WTC11 (cell line): Measurements from ENCODE around the gene SPI1. TPM values are rescaled to one million over a fixed set of nuclear protein-coding genes. Genes with fewer than 3 reads are reported as not detected.
"Not testable (repeated sequence)": the region's sequence is repeated elsewhere in the genome, so short reads cannot be mapped to it uniquely, and the experiment has no call there.

Experiments used
- ATAC-seq: fragments of 200-7000 bp; cut with Tn5 transposase; 2 replicates; pipeline ENCODE4 v1.10.0; 2021; ENCODE audit warnings: mild to moderate bottlenecking, moderate library complexity
- CTCF ChIA-PET: fragments of 300-600 bp; sonication (Branson Sonifier 250); formaldehyde crosslinking; loops from one replicate; lab custom pipeline; 2021; ENCODE audit warnings: antibody characterized with exemption; lab: Charles Lee
- POLR2A ChIA-PET: fragments of 350-600 bp; sonication (Branson Sonifier 250); formaldehyde crosslinking; loops from one replicate; lab custom pipeline; 2021; ENCODE audit warnings: antibody characterized with exemption; lab: Charles Lee
- DNase-seq: peaks from one replicate; pipeline ENCODE4 v3.0.0; 2021; ENCODE audit warnings: low spot score
- H3K27ac Mint-ChIP-seq: 2 replicates; pipeline ENCODE4 v1.8.0; 2021; ENCODE audit warnings: mixed read lengths
- H3K27me3 Mint-ChIP-seq: 2 replicates; pipeline ENCODE4 v1.8.0; 2021; ENCODE audit warnings: low read depth, mild to moderate bottlenecking, moderate library complexity, mixed read lengths
- H3K36me3 Mint-ChIP-seq: 2 replicates; pipeline ENCODE4 v1.8.0; 2021; ENCODE audit warnings: mixed read lengths
- H3K4me1 Mint-ChIP-seq: 2 replicates; pipeline ENCODE4 v1.8.0; 2022; ENCODE audit warnings: mixed read lengths
- H3K4me3 Mint-ChIP-seq: 2 replicates; pipeline ENCODE4 v1.8.0; 2021; ENCODE audit warnings: mild to moderate bottlenecking, moderate library complexity, mixed read lengths
- H3K9me3 Mint-ChIP-seq: 2 replicates; pipeline ENCODE4 v1.8.0; 2021; ENCODE audit warnings: mixed read lengths
- ATF3 ChIP-seq: sonication (generic); formaldehyde crosslinking; conservative IDR thresholded peaks from 2 replicates; pipeline ENCODE4 v1.8.1; 2022; ENCODE audit warnings: mild to moderate bottlenecking, missing genetic modification reagents
- E2F1 ChIP-seq: sonication (generic); formaldehyde crosslinking; IDR thresholded peaks from 2 replicates; pipeline ENCODE4 v1.8.0; 2022; ENCODE audit warnings: mild to moderate bottlenecking, missing genetic modification reagents
- E2F5 ChIP-seq: sonication (generic); formaldehyde crosslinking; IDR thresholded peaks from 2 replicates; pipeline ENCODE4 v1.8.1; 2022; ENCODE audit warnings: mild to moderate bottlenecking, moderate library complexity, missing genetic modification reagents
- ELF4 ChIP-seq: sonication (generic); formaldehyde crosslinking; IDR thresholded peaks from 2 replicates; pipeline ENCODE4 v1.8.1; 2022; ENCODE audit warnings: low read depth, mild to moderate bottlenecking, moderate library complexity, missing genetic modification reagents
- ETV6 ChIP-seq: sonication (generic); formaldehyde crosslinking; IDR thresholded peaks from 2 replicates; pipeline ENCODE4 v1.8.1; 2022; ENCODE audit warnings: mild to moderate bottlenecking, missing genetic modification reagents
- GRHL2 ChIP-seq: fragments of 250-450 bp; sonication (Bioruptor Pico); IDR thresholded peaks from 2 replicates; pipeline ENCODE4 v1.8.0; 2022; ENCODE audit warnings: mild to moderate bottlenecking, moderate library complexity; ENCODE audit not compliant: insufficient replicate concordance, severe bottlenecking
- HMGA2 ChIP-seq: fragments of 250-450 bp; sonication (Bioruptor Pico); IDR thresholded peaks from 2 replicates; pipeline ENCODE4 v1.4.0; 2021; ENCODE audit warnings: mild to moderate bottlenecking, moderate library complexity
- JAZF1 ChIP-seq: fragments of 250-450 bp; sonication (Bioruptor Pico); IDR thresholded peaks from 2 replicates; pipeline ENCODE4 v1.9.0; 2021; ENCODE audit warnings: moderate library complexity, mild to moderate bottlenecking, inconsistent platforms
- KAT7 ChIP-seq: sonication (generic); formaldehyde crosslinking; IDR thresholded peaks from 2 replicates; pipeline ENCODE4 v1.8.1; 2023; ENCODE audit warnings: missing genetic modification reagents, mild to moderate bottlenecking, borderline replicate concordance
- NFATC4 ChIP-seq: fragments of 250-450 bp; sonication (Bioruptor Pico); IDR thresholded peaks from 2 replicates; pipeline ENCODE4 v1.9.0; 2021; ENCODE audit warnings: mild to moderate bottlenecking
- PRRX2 ChIP-seq: fragments of 250-450 bp; sonication (Bioruptor Pico); IDR thresholded peaks from 2 replicates; pipeline ENCODE4 v1.8.0; 2021; ENCODE audit warnings: mild to moderate bottlenecking
- SOX15 ChIP-seq: fragments of 250-450 bp; sonication (Bioruptor Pico); IDR thresholded peaks from 2 replicates; pipeline ENCODE4 v1.9.0; 2021; ENCODE audit warnings: mild to moderate bottlenecking
- USF1 ChIP-seq: sonication (generic); formaldehyde crosslinking; IDR thresholded peaks from 2 replicates; pipeline ENCODE4 v1.8.0; 2022; ENCODE audit warnings: mild to moderate bottlenecking, missing genetic modification reagents
- ZNF317 ChIP-seq: sonication (generic); formaldehyde crosslinking; IDR thresholded peaks from 2 replicates; pipeline ENCODE4 v1.8.1; 2023; ENCODE audit warnings: low read depth, mild to moderate bottlenecking, moderate library complexity, missing genetic modification reagents, borderline replicate concordance
- total RNA-seq: library from RNA; stranded (reverse); gene quantifications from 3 replicates; pipeline ENCODE4 v1.2.3, GENCODE V29; 2021
- TF ChIP-seq, protein P1 (sequence below): sonication (generic); formaldehyde crosslinking; IDR thresholded peaks from 2 replicates; pipeline ENCODE4 v1.8.1; 2022; ENCODE audit warnings: missing genetic modification reagents, borderline replicate concordance
- TF ChIP-seq, protein P2 (sequence below): fragments of 250-450 bp; sonication (Bioruptor Pico); IDR thresholded peaks from 2 replicates; pipeline ENCODE4 v1.9.0; 2021; ENCODE audit warnings: moderate library complexity, mild to moderate bottlenecking, inconsistent platforms, borderline replicate concordance
- TF ChIP-seq, protein P3 (sequence below): sonication (generic); formaldehyde crosslinking; IDR thresholded peaks from 2 replicates; pipeline ENCODE4 v1.8.0; 2022; ENCODE audit warnings: missing genetic modification reagents
- TF ChIP-seq, protein P4 (sequence below): sonication (generic); formaldehyde crosslinking; IDR thresholded peaks from 2 replicates; pipeline ENCODE4 v1.8.0; 2023; ENCODE audit warnings: missing genetic modification reagents

SPI1 gene
- total RNA-seq, 1 experiment from 2014 or later: 0.59 TPM

DNA sequence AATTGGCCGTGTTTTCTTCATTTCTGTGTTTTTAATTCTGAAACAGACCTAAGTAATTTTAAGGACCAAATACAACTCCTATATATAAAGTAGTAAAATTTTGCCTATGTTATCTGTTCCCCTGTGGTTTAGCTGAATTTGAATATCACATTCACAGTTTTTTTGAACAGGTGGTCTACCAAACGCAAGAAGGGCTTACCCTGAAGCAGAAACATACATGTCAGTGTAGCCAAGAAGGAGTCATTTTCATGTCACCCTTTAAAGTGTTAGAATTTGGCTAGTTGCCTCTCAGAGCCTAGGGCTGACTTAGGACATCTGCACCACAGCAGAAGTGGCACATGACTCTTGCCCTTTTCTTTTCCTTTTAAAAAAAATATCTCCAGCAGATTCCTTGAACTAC lies 60.2 kb downstream of the SPI1 start (continued):
- TF ChIP-seq E2F1 (no peak), ATF3 (no peak), USF1 (CRISPR knock-in tag) (no peak), E2F5 (CRISPR knock-in tag) (no peak)

- TF ChIP-seq ELF4 (no peak), NFATC4 (CRISPR knock-in tag) (no peak), GRHL2 (CRISPR knock-in tag) (no peak)
- TF ChIP-seq, protein P1, sequence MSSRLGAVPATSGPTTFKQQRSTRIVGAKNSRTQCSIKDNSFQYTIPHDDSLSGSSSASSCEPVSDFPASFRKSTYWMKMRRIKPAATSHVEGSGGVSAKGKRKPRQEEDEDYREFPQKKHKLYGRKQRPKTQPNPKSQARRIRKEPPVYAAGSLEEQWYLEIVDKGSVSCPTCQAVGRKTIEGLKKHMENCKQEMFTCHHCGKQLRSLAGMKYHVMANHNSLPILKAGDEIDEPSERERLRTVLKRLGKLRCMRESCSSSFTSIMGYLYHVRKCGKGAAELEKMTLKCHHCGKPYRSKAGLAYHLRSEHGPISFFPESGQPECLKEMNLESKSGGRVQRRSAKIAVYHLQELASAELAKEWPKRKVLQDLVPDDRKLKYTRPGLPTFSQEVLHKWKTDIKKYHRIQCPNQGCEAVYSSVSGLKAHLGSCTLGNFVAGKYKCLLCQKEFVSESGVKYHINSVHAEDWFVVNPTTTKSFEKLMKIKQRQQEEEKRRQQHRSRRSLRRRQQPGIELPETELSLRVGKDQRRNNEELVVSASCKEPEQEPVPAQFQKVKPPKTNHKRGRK (CRISPR knock-in tag): no peak
- no peak for DNase-seq
- no peak overlapping the region for H3K27ac Mint-ChIP-seq
- H3K36me3 Mint-ChIP-seq: peaks cover 19% of the 10 kb centered on the region
- no peaks in the 10 kb centered on the region for H3K4me1 Mint-ChIP-seq
- ChIA-PET CTCF (no interaction called here), POLR2A (no interaction called here)
- no peak overlapping the region for H3K4me3 Mint-ChIP-seq
- no peaks in the 10 kb centered on the region for H3K9me3 Mint-ChIP-seq
- no peak for ATAC-seq
- no peaks in the 10 kb centered on the region for H3K27me3 Mint-ChIP-seq
These were observed 61.1 kb downstream of the SPI1 start for GRCh38 chr11:47317064-47317828.

DNA sequence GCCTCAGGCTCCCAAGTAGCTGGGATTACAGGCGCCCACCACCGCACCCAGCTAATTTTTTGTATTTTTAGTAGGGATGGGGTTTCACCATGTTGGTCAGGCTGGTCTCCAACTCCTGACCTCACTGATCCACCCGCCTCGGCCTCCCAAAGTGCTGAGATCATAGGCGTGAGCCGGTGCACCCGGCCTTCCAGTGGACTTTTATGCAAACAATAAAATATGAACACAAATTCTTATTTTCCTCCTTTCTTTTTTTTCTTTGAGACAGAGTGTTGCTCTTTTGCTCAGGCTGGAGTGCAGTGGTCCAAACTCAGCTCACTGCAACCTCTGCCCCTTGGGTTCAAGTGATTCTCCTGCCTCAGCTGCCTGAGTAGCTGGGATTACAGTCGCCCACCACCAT lies 61.8 kb downstream of the SPI1 start:
- not testable (repeated sequence) for H3K27ac Mint-ChIP-seq, H3K4me3 Mint-ChIP-seq, H3K4me1 Mint-ChIP-seq, DNase-seq, ATAC-seq, H3K27me3 Mint-ChIP-seq, H3K9me3 Mint-ChIP-seq
- peaks cover 23% of the 10 kb centered on the region for H3K36me3 Mint-ChIP-seq
- CTCF ChIA-PET: interaction anchor here (1.0 to 1.6 kb wide), 2 partner anchors 38 to 57 kb away, joined by 3 to 4 read pairs; no protein-coding TSS in a partner anchor
- POLR2A ChIA-PET: interaction anchor here (0.7 kb wide), 1 partner anchor 21 kb away, joined by 3 read pairs; no protein-coding TSS in a partner anchor

DNA sequence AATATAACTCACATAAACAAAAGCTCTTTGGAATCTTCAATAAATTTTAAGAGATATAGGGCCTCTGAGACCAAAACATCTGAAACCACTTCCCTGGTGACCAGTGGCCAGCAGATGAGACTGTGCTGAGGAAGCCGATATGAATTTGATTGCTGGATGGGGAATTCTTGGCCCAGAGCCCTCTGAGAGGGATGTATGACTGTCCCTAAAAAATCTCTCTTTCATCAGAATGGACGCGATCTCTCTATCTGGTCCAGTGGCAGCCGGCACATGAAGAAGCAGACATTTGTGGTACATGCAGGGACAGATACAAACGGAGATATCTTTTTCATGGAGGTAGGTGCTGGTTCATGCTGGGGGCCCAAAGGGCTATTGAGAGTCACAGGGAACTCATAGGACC lies 63.4 kb downstream of the SPI1 start:
- no peaks in the 10 kb centered on the region for H3K9me3 Mint-ChIP-seq
- CTCF ChIA-PET: interaction anchor here (1.2 kb wide), 1 partner anchor 15 kb away, joined by 4 read pairs; no protein-coding TSS in a partner anchor
- POLR2A ChIA-PET: no interaction called here
- H3K36me3 Mint-ChIP-seq: peaks cover 29% of the 10 kb centered on the region
- TF ChIP-seq SOX15 (CRISPR knock-in tag): no peak
- no peak for TF ChIP-seq HMGA2
- TF ChIP-seq, protein P2, sequence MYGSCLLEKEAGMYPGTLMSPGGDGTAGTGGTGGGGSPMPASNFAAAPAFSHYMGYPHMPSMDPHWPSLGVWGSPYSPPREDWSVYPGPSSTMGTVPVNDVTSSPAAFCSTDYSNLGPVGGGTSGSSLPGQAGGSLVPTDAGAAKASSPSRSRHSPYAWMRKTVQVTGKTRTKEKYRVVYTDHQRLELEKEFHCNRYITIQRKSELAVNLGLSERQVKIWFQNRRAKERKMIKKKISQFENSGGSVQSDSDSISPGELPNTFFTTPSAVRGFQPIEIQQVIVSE (CRISPR knock-in tag): no peak
- no peak for TF ChIP-seq ZNF317 (CRISPR knock-in tag)
- TF ChIP-seq, protein P3, sequence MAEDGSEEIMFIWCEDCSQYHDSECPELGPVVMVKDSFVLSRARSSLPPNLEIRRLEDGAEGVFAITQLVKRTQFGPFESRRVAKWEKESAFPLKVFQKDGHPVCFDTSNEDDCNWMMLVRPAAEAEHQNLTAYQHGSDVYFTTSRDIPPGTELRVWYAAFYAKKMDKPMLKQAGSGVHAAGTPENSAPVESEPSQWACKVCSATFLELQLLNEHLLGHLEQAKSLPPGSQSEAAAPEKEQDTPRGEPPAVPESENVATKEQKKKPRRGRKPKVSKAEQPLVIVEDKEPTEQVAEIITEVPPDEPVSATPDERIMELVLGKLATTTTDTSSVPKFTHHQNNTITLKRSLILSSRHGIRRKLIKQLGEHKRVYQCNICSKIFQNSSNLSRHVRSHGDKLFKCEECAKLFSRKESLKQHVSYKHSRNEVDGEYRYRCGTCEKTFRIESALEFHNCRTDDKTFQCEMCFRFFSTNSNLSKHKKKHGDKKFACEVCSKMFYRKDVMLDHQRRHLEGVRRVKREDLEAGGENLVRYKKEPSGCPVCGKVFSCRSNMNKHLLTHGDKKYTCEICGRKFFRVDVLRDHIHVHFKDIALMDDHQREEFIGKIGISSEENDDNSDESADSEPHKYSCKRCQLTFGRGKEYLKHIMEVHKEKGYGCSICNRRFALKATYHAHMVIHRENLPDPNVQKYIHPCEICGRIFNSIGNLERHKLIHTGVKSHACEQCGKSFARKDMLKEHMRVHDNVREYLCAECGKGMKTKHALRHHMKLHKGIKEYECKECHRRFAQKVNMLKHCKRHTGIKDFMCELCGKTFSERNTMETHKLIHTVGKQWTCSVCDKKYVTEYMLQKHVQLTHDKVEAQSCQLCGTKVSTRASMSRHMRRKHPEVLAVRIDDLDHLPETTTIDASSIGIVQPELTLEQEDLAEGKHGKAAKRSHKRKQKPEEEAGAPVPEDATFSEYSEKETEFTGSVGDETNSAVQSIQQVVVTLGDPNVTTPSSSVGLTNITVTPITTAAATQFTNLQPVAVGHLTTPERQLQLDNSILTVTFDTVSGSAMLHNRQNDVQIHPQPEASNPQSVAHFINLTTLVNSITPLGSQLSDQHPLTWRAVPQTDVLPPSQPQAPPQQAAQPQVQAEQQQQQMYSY (CRISPR knock-in tag): no peak
- no peak for TF ChIP-seq E2F5 (CRISPR knock-in tag)
- TF ChIP-seq KAT7: no peak
- no peak for TF ChIP-seq ETV6 (CRISPR knock-in tag)
- no peak for TF ChIP-seq JAZF1 (CRISPR knock-in tag)
- no peak for TF ChIP-seq PRRX2 (CRISPR knock-in tag)
- TF ChIP-seq, protein P4, sequence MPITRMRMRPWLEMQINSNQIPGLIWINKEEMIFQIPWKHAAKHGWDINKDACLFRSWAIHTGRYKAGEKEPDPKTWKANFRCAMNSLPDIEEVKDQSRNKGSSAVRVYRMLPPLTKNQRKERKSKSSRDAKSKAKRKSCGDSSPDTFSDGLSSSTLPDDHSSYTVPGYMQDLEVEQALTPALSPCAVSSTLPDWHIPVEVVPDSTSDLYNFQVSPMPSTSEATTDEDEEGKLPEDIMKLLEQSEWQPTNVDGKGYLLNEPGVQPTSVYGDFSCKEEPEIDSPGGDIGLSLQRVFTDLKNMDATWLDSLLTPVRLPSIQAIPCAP (CRISPR knock-in tag): no peak
- DNase-seq (no peak), ATAC-seq (no peak)
- H3K27ac Mint-ChIP-seq: no peak overlapping the region
- no peaks in the 10 kb centered on the region for H3K27me3 Mint-ChIP-seq
- no peaks in the 10 kb centered on the region for H3K4me1 Mint-ChIP-seq
- H3K4me3 Mint-ChIP-seq: no peak overlapping the region
